ENCODE data around the gene STK11IP.

- TF ChIP-seq CTCF (conservative IDR thresholded peaks at IDR 0.05; ENCODE audit: low read depth, low read length) (no peak), EZH2 (IDR thresholded peaks at IDR 0.05; ENCODE audit: borderline replicate concordance, low read depth, low read length, poor library complexity, severe bottlenecking) (no peak)
Measured at GRCh38 chr2:219664944-219665343, 67.3 kb downstream of the STK11IP start.
